Measurements from ENCODE around the gene ZNFX1. TPM values are rescaled to one million over a fixed set of nuclear protein-coding genes. Genes with fewer than 3 reads are reported as not detected.

Gene ZNFX1
- total RNA-seq, 4 donors from 2014 or later, result 20.0 to 46.2 (median 26.3) TPM

- TF ChIP-seq CTCF (IDR thresholded peaks at IDR 0.05) (no peak), POLR2A (IDR thresholded peaks at IDR 0.05) (no peak)
- H3K27me3 ChIP-seq, result no peaks in the 10 kb centered on the region
- H3K36me3 ChIP-seq, result no peaks in the 10 kb centered on the region
- H3K9me3 ChIP-seq, result no peaks in the 10 kb centered on the region
- no peaks in the 10 kb centered on the region for H3K4me1 ChIP-seq
- intact Hi-C loops (cut with DNase I; ENCODE audit: low total_unique reads), result no loop called here
- H3K27ac ChIP-seq, result no peak overlapping the region
- no peak for DNase-seq
- H3K4me3 ChIP-seq, result no peak overlapping the region
These were observed 41.6 kb downstream of the ZNFX1 start for GRCh38 chr20:49236301-49236700.

GRCh38 chr20:49234831-49235230, 43.0 kb downstream of the ZNFX1 start:
- no peaks in the 10 kb centered on the region for H3K27me3 ChIP-seq
- no peaks in the 10 kb centered on the region for H3K9me3 ChIP-seq
- intact Hi-C loops (cut with DNase I; ENCODE audit: low total_unique reads), result no loop called here
- TF ChIP-seq POLR2A (IDR thresholded peaks at IDR 0.05) (no peak), CTCF (IDR thresholded peaks at IDR 0.05) (no peak)
- no peaks in the 10 kb centered on the region for H3K4me1 ChIP-seq
- H3K4me3 ChIP-seq, result no peak overlapping the region
- no peaks in the 10 kb centered on the region for H3K36me3 ChIP-seq
- DNase-seq, result no peak
- H3K27ac ChIP-seq, result no peak overlapping the region

GRCh38 chr20:49233226-49233625, 44.6 kb downstream of the ZNFX1 start:
- no peak for TF ChIP-seq POLR2A (IDR thresholded peaks at IDR 0.05)
- TF ChIP-seq CTCF (IDR thresholded peaks at IDR 0.05), result no peak
- Histone ChIP-seq H3K9me3 (no peaks in the 10 kb centered on the region), H3K27me3 (no peaks in the 10 kb centered on the region), H3K4me3 (no peak overlapping the region), H3K36me3 (no peaks in the 10 kb centered on the region), H3K27ac (no peak overlapping the region), H3K4me1 (no peaks in the 10 kb centered on the region)
- DNase-seq, result no peak
- intact Hi-C loops (cut with DNase I; ENCODE audit: low total_unique reads), result no loop called here

- Histone ChIP-seq H3K36me3 (no peaks in the 10 kb centered on the region), H3K27ac (no peak overlapping the region), H3K4me1 (no peaks in the 10 kb centered on the region), H3K9me3 (no peaks in the 10 kb centered on the region), H3K4me3 (no peak overlapping the region), H3K27me3 (no peaks in the 10 kb centered on the region)
- no peak for DNase-seq
- intact Hi-C loops (cut with DNase I; ENCODE audit: low total_unique reads), result no loop called here
- no peak for TF ChIP-seq POLR2A (IDR thresholded peaks at IDR 0.05)
- TF ChIP-seq CTCF (IDR thresholded peaks at IDR 0.05), result no peak
These were observed 46.4 kb downstream of the ZNFX1 start for GRCh38 chr20:49231471-49231870.

- H3K27me3 ChIP-seq, result no peaks in the 10 kb centered on the region
- no peak for DNase-seq
- TF ChIP-seq CTCF (IDR thresholded peaks at IDR 0.05) (no peak), POLR2A (IDR thresholded peaks at IDR 0.05) (no peak)
- no peaks in the 10 kb centered on the region for H3K36me3 ChIP-seq
- no peaks in the 10 kb centered on the region for H3K9me3 ChIP-seq
- intact Hi-C loops (cut with DNase I; ENCODE audit: low total_unique reads), result no loop called here
- H3K4me3 ChIP-seq, result no peak overlapping the region
- no peaks in the 10 kb centered on the region for H3K4me1 ChIP-seq
- no peak overlapping the region for H3K27ac ChIP-seq
These were observed 47.2 kb downstream of the ZNFX1 start for GRCh38 chr20:49230561-49231133.
